ENCODE data around the gene CCR6.

The CCR6 gene

GRCh38 chr6:167134448-167135328 lies 11.8 kb downstream of the CCR6 start:
- no peak for TF ChIP-seq CTCF (IDR thresholded peaks at IDR 0.05; ENCODE audit: low read depth, low read length)
- H3K4me3 ChIP-seq (replicated peaks in 1 of 2; ENCODE audit: low read depth in 2 of 2, low read length in 2 of 2): no peak overlapping the region
- no peak for DNase-seq (ENCODE audit: low read depth in 2 of 2)

GRCh38 chr6:167136376-167136775 lies 13.5 kb downstream of the CCR6 start:
- no peak overlapping the region for H3K4me3 ChIP-seq (replicated peaks in 1 of 2; ENCODE audit: low read depth in 2 of 2, low read length in 2 of 2)
- no peak for DNase-seq (ENCODE audit: low read depth in 2 of 2)
- TF ChIP-seq CTCF (IDR thresholded peaks at IDR 0.05; ENCODE audit: low read depth, low read length): no peak

GRCh38 chr6:167137081-167137480 lies 14.2 kb downstream of the CCR6 start:
- no peak for TF ChIP-seq CTCF (IDR thresholded peaks at IDR 0.05; ENCODE audit: low read depth, low read length)
- no peak for DNase-seq (ENCODE audit: low read depth in 2 of 2)
- no peak overlapping the region for H3K4me3 ChIP-seq (replicated peaks in 1 of 2; ENCODE audit: low read depth in 2 of 2, low read length in 2 of 2)

GRCh38 chr6:167137881-167138280 lies 15.0 kb downstream of the CCR6 start:
- H3K4me3 ChIP-seq (replicated peaks in 1 of 2; ENCODE audit: low read depth in 2 of 2, low read length in 2 of 2): no peak overlapping the region
- no peak for TF ChIP-seq CTCF (IDR thresholded peaks at IDR 0.05; ENCODE audit: low read depth, low read length)
- no peak for DNase-seq (ENCODE audit: low read depth in 2 of 2)

GRCh38 chr6:167139761-167140160 lies 16.9 kb downstream of the CCR6 start:
- DNase-seq (ENCODE audit: low read depth in 2 of 2): no peak
- H3K4me3 ChIP-seq (replicated peaks in 1 of 2; ENCODE audit: low read depth in 2 of 2, low read length in 2 of 2): no peak overlapping the region
- TF ChIP-seq CTCF (IDR thresholded peaks at IDR 0.05; ENCODE audit: low read depth, low read length): no peak

- DNase-seq (ENCODE audit: low read depth in 2 of 2): no peak
- H3K4me3 ChIP-seq (replicated peaks in 1 of 2; ENCODE audit: low read depth in 2 of 2, low read length in 2 of 2): no peak overlapping the region
- no peak for TF ChIP-seq CTCF (IDR thresholded peaks at IDR 0.05; ENCODE audit: low read depth, low read length)
These were observed 17.9 kb downstream of the CCR6 start for GRCh38 chr6:167140589-167141474.
